H1 (cell line): Measurements from ENCODE around the gene SCGB2A2. TPM values are rescaled to one million over a fixed set of nuclear protein-coding genes. Genes with fewer than 3 reads are reported as not detected.

Experiments used
- CTCF ChIA-PET: fragments of 300-600 bp; sonication (Branson Sonifier 250); formaldehyde crosslinking; loops from one replicate; lab custom pipeline; 2021; ENCODE audit not compliant: partially characterized antibody; lab: Charles Lee
- POLR2A ChIA-PET: fragments of 300-600 bp; sonication (Branson Sonifier 250); formaldehyde crosslinking; loops from one replicate; lab custom pipeline; 2021; ENCODE audit warnings: inconsistent platforms; ENCODE audit not compliant: partially characterized antibody; lab: Charles Lee
- DNase-seq, 2 experiments: peaks; one replicate each; pipeline versions ENCODE4 v3.0.0 to v3.0.0-alpha.2; 2010 to 2022; ENCODE audit warnings: low spot score in 2 of 2, low read depth in 1 of 2, mixed read lengths in 1 of 2
- FAIRE-seq: peaks from 2 replicates; lab custom pipeline; 2011; peaks lifted over from hg19 to GRCh38; lab: Jason Lieb, UNC
- H2AFZ ChIP-seq: 2 replicates; pipeline ENCODE4 v1.8.1; 2012; ENCODE audit warnings: low read length, inconsistent platforms
- H2AK5ac ChIP-seq: 2 replicates; pipeline ENCODE4 v1.6.1; 2013; ENCODE audit warnings: low read depth, low read length
- H2BK120ac ChIP-seq: replicated peaks from 2 replicates; pipeline ENCODE3; 2013; ENCODE audit warnings: low read depth, low read length, inconsistent platforms
- H2BK12ac ChIP-seq: 2 replicates; pipeline ENCODE4 v1.6.1; 2013; ENCODE audit warnings: low read depth, low read length
- H2BK15ac ChIP-seq: 2 replicates; pipeline ENCODE4 v1.6.1; 2013; ENCODE audit warnings: low read length
- H2BK20ac ChIP-seq: 2 replicates; pipeline ENCODE4 v1.6.1; 2013; ENCODE audit warnings: low read length
- H2BK5ac ChIP-seq: 2 replicates; pipeline ENCODE4 v1.6.1; 2013; ENCODE audit warnings: low read depth, low read length
- H3K14ac ChIP-seq: 2 replicates; pipeline ENCODE4 v1.6.1; 2013; ENCODE audit warnings: inconsistent platforms; ENCODE audit not compliant: insufficient read length
- H3K18ac ChIP-seq: 2 replicates; pipeline ENCODE4 v1.6.1; 2013; ENCODE audit warnings: low read length; ENCODE audit errors: extremely low read depth
- H3K23ac ChIP-seq: 2 replicates; pipeline ENCODE4 v1.6.1; 2013; ENCODE audit warnings: inconsistent platforms; ENCODE audit not compliant: insufficient read length
- H3K23me2 ChIP-seq: 2 replicates; pipeline ENCODE4 v1.6.1; 2013; ENCODE audit warnings: low read depth, low read length
- H3K27ac ChIP-seq: 2 replicates; pipeline ENCODE4 v1.6.1; 2011; ENCODE audit warnings: low read depth, low read length, inconsistent platforms
- H3K27me3 ChIP-seq, 4 experiments: replicated peaks in 1 of 4; 1 replicate in 1 of 4; 2 replicates in 3 of 4; pipeline versions ENCODE4 v1.6.1 to v1.8.1; 2011 to 2013; ENCODE audit warnings: low read length in 3 of 4, mild to moderate bottlenecking in 3 of 4, inconsistent platforms in 2 of 4, mixed read lengths in 2 of 4, moderate library complexity in 1 of 4; ENCODE audit not compliant: control insufficient read depth in 3 of 4, insufficient read depth in 3 of 4; ENCODE audit errors: extremely low read depth in 1 of 4
- H3K36me3 ChIP-seq, 4 experiments: 2 replicates each; pipeline versions ENCODE4 v1.6.1 to v1.8.1; 2011 to 2013; ENCODE audit warnings: mild to moderate bottlenecking in 4 of 4, low read length in 3 of 4, moderate library complexity in 2 of 4, control low read depth in 1 of 4, inconsistent platforms in 1 of 4; ENCODE audit not compliant: insufficient read depth in 4 of 4, control insufficient read depth in 2 of 4
- H3K4ac ChIP-seq: replicated peaks from 2 replicates; pipeline ENCODE3; 2013; ENCODE audit warnings: low read length, low read depth, mixed read lengths, inconsistent platforms; ENCODE audit not compliant: insufficient read length
- H3K4me1 ChIP-seq, 4 experiments: replicated peaks in 1 of 4; 1 replicate in 1 of 4; 2 replicates in 3 of 4; pipeline versions ENCODE4 v1.6.1 to v1.8.1; 2011 to 2013; ENCODE audit warnings: low read length in 3 of 4, inconsistent platforms in 2 of 4, mixed read lengths in 1 of 4; ENCODE audit not compliant: insufficient read depth in 4 of 4, control insufficient read depth in 3 of 4
- H3K4me2 ChIP-seq, 2 experiments: 2 replicates each; pipeline versions ENCODE4 v1.6.1 to v1.8.1; 2011 to 2013; ENCODE audit warnings: low read depth in 2 of 2, low read length in 2 of 2, control low read depth in 1 of 2, inconsistent platforms in 1 of 2, mild to moderate bottlenecking in 1 of 2; ENCODE audit not compliant: insufficient read depth in 1 of 2
- H3K4me3 ChIP-seq, 4 experiments: fragments of 200-600, 300-600 bp in 1 of 4; sonication (generic), shearing (Covaris generic), sonication (Bioruptor Twin) in 1 of 4; 2 replicates each; pipeline versions ENCODE4 v1.5.1 to v1.8.1; 2011 to 2016; ENCODE audit warnings: low read length in 4 of 4, low read depth in 3 of 4, control low read depth in 2 of 4, inconsistent platforms in 2 of 4, mild to moderate bottlenecking in 2 of 4, mixed read lengths in 1 of 4, moderate library complexity in 1 of 4; ENCODE audit not compliant: insufficient read depth in 2 of 4; ENCODE audit errors: extremely low read depth in 1 of 4
- H3K56ac ChIP-seq: replicated peaks from 2 replicates; pipeline ENCODE3; 2013; ENCODE audit warnings: low read depth, mild to moderate bottlenecking, mixed read lengths, low read length, inconsistent platforms; ENCODE audit not compliant: insufficient read length
- H3K79me1 ChIP-seq: 2 replicates; pipeline ENCODE4 v1.6.1; 2013; ENCODE audit warnings: low read depth, low read length, control low read depth
- H3K79me2 ChIP-seq, 2 experiments: 2 replicates each; pipeline versions ENCODE4 v1.6.1 to v1.8.1; 2012 to 2013; ENCODE audit warnings: low read length in 2 of 2, mild to moderate bottlenecking in 2 of 2, inconsistent platforms in 1 of 2; ENCODE audit not compliant: insufficient read depth in 2 of 2, control insufficient read depth in 1 of 2
- H3K9ac ChIP-seq, 4 experiments: replicated peaks in 1 of 4; 1 replicate in 1 of 4; 2 replicates in 3 of 4; pipeline versions ENCODE4 v1.6.1 to v1.8.1; 2011 to 2013; ENCODE audit warnings: low read depth in 3 of 4, low read length in 3 of 4, control low read depth in 2 of 4, mild to moderate bottlenecking in 2 of 4, moderate library complexity in 2 of 4, inconsistent platforms in 1 of 4; ENCODE audit errors: extremely low read depth in 1 of 4
- H3K9me3 ChIP-seq, 2 experiments: 2 replicates each; pipeline versions ENCODE4 v1.6.1 to v1.8.1; 2012 to 2013; ENCODE audit warnings: mild to moderate bottlenecking in 2 of 2, moderate library complexity in 2 of 2, control low read depth in 1 of 2, inconsistent platforms in 1 of 2, low read depth in 1 of 2, low read length in 1 of 2, mixed read lengths in 1 of 2; ENCODE audit not compliant: insufficient read depth in 2 of 2
- H4K20me1 ChIP-seq, 2 experiments: replicated peaks in 1 of 2; 2 replicates each; pipeline versions ENCODE3 to v1.8.1; 2011 to 2013; ENCODE audit warnings: inconsistent platforms in 2 of 2, low read length in 2 of 2, mild to moderate bottlenecking in 1 of 2; ENCODE audit not compliant: insufficient read depth in 2 of 2, control insufficient read depth in 1 of 2
- H4K5ac ChIP-seq: 2 replicates; pipeline ENCODE4 v1.6.1; 2013; ENCODE audit warnings: low read length, low read depth, mixed read lengths, inconsistent platforms; ENCODE audit not compliant: insufficient read length
- H4K8ac ChIP-seq: 2 replicates; pipeline ENCODE4 v1.8.0; 2013; ENCODE audit warnings: mild to moderate bottlenecking, moderate library complexity, low read length, inconsistent platforms; ENCODE audit not compliant: insufficient read depth; ENCODE audit errors: extremely low read depth
- H4K91ac ChIP-seq: replicated peaks from 2 replicates; pipeline ENCODE3; 2013; ENCODE audit warnings: low read length, mixed read lengths, inconsistent platforms; ENCODE audit not compliant: insufficient read length
- BACH1 ChIP-seq: IDR thresholded peaks from 2 replicates; pipeline ENCODE4 v1.6.1; 2012; ENCODE audit warnings: low read length, improper control_type of control experiment
- CREB1 ChIP-seq: IDR thresholded peaks from 2 replicates; pipeline ENCODE4 v1.6.1; 2012; ENCODE audit warnings: inconsistent platforms
- PHF8 ChIP-seq: fragments of 200-600 bp; sonication (generic); conservative IDR thresholded peaks from 2 replicates; pipeline ENCODE4 v1.7.1; 2012; ENCODE audit warnings: low read depth, mild to moderate bottlenecking, inconsistent platforms, low read length, moderate library complexity
- POLR2A ChIP-seq, 2 experiments: IDR thresholded peaks; 1 replicate in 1 of 2; 2 replicates in 1 of 2; pipeline ENCODE4 v1.6.1; 2011; ENCODE audit warnings: low read depth in 2 of 2, low read length in 2 of 2, mild to moderate bottlenecking in 2 of 2; ENCODE audit errors: control extremely low read depth in 1 of 2
- SIN3A ChIP-seq, 2 experiments: IDR thresholded peaks in 1 of 2; conservative IDR thresholded peaks in 1 of 2; 2 replicates each; pipeline ENCODE4 v1.6.1; 2011 to 2012; ENCODE audit warnings: low read length in 2 of 2, improper control_type of control experiment in 1 of 2, low read depth in 1 of 2, mild to moderate bottlenecking in 1 of 2
- SP1 ChIP-seq: IDR thresholded peaks from 2 replicates; pipeline ENCODE4 v1.6.1; 2011; ENCODE audit warnings: low read depth, low read length
- SP4 ChIP-seq: IDR thresholded peaks from 2 replicates; pipeline ENCODE4 v1.6.1; 2012; ENCODE audit warnings: low read length, inconsistent platforms
- TCF12 ChIP-seq: IDR thresholded peaks from 2 replicates; pipeline ENCODE4 v1.6.1; 2011; ENCODE audit warnings: low read depth, mild to moderate bottlenecking, low read length
- ZNF274 ChIP-seq: IDR thresholded peaks from 2 replicates; pipeline ENCODE4 v1.7.0; 2012; ENCODE audit warnings: low read length, borderline replicate concordance; ENCODE audit errors: extremely low read depth
- polyA plus RNA-seq, 7 experiments: library from polyadenylated mRNA; depleted of rRNA in 3 of 7; stranded (reverse) in 5 of 7; unstranded in 2 of 7; fragments of >200 nt in 5 of 7; fragments of 200-250 nt in 2 of 7; gene quantifications; 1 replicate in 5 of 7; 2 replicates in 1 of 7; 4 replicates in 1 of 7; pipeline versions ENCODE4 v1.2.1 to v1.2.3, GENCODE V29; 2011 to 2013; ENCODE audit warnings: missing spikeins in 2 of 7, mixed read lengths in 2 of 7
- total RNA-seq: library from RNA; stranded (reverse); fragmentation: NEBNext Ultra II Directional; extraction: Animal tissue kit (Norgen Biotek cat#: 25700); gene quantifications from 2 replicates; pipeline ENCODE4 v1.2.1, GENCODE V29; 2021

SCGB2A2 gene
- total and polyA plus RNA-seq, 2 of the 8 experiments (the other 6 are each of a cell fraction or from before 2014, with no cell fraction given): not detected

DNA sequence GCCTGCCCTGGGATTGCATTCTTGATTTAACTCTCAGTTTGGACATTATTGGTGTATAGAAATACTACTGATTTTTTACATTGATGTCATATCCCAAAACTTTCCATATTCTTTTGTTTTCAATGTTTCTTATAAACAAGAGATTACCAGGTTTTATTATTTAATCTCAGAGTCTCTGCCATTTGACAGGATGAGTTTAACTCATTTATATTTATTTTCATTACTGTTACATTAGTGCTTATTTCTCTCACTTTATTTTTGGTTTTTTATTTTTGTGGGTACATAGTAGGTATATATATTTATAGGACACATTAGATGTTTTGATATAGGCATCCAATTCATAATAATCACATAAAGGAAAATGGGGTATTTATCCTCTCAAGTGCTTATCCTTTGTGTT lies 38.0 kb downstream of the SCGB2A2 start:
- no peaks in the 10 kb centered on the region for H3K27me3 ChIP-seq
- no peak overlapping the region for H3K4me2 ChIP-seq
- H3K79me1 ChIP-seq: no peaks in the 10 kb centered on the region
- H3K79me2 ChIP-seq: no peaks in the 10 kb centered on the region
- H3K4me1 ChIP-seq: peaks cover 0 to 2% (median 0%) of the 10 kb centered on the region in 4 experiments; a peak in 3 of 7 replicates
- no peak overlapping the region for H3K18ac ChIP-seq
- no peak for TF ChIP-seq PHF8
- no peak for TF ChIP-seq BACH1
- TF ChIP-seq POLR2A (IDR thresholded peaks at IDR 0.05; ENCODE audit: control extremely low read depth in 1 of 2, low read depth in 2 of 2, low read length in 2 of 2): no peak
- TF ChIP-seq TCF12: no peak
- TF ChIP-seq SP1: no peak
- no peak for TF ChIP-seq ZNF274
- no peak for TF ChIP-seq CREB1
- no peak for TF ChIP-seq SP4
- no peak for TF ChIP-seq SIN3A (conservative IDR thresholded peaks at IDR 0.05 in 1 of 2, IDR thresholded peaks at IDR 0.05 in 1 of 2; ENCODE audit: low read depth in 1 of 2, low read length in 2 of 2)
- DNase-seq (no peak), FAIRE-seq (no peak)
- H2AK5ac ChIP-seq: no peak overlapping the region
- no peaks in the 10 kb centered on the region for H3K36me3 ChIP-seq
- no peak overlapping the region for H3K27ac ChIP-seq
- H2BK5ac ChIP-seq: no peak overlapping the region
- no peak overlapping the region for H3K4me3 ChIP-seq
- CTCF ChIA-PET: interaction anchor here (0.9 kb wide), 1 partner anchor 60 kb away, joined by 3 read pairs; no protein-coding TSS in a partner anchor
- no peak overlapping the region for H2BK12ac ChIP-seq
- H3K56ac ChIP-seq: no peak overlapping the region
- no peak overlapping the region for H4K91ac ChIP-seq
- no peaks in the 10 kb centered on the region for H3K23me2 ChIP-seq
- no peaks in the 10 kb centered on the region for H3K9me3 ChIP-seq
- no peak overlapping the region for H4K8ac ChIP-seq
- H3K4ac ChIP-seq: no peak overlapping the region
- H2AFZ ChIP-seq: no peak overlapping the region
- H3K23ac ChIP-seq: no peak overlapping the region
- no peak overlapping the region for H3K14ac ChIP-seq
- POLR2A ChIA-PET: no interaction called here
- no peaks in the 10 kb centered on the region for H4K20me1 ChIP-seq
- no peak overlapping the region for H2BK120ac ChIP-seq
- no peak overlapping the region for H2BK20ac ChIP-seq
- H2BK15ac ChIP-seq: no peak overlapping the region
- no peak overlapping the region for H4K5ac ChIP-seq
- H3K9ac ChIP-seq: no peak overlapping the region
